GM13977 (cell line): Measurements from ENCODE around the gene KIAA0825.

ENCODE experiments used
- DNase-seq: peaks from one replicate; pipeline ENCODE4 v3.0.0; 2012; ENCODE audit warnings: low spot score
- CTCF ChIP-seq: IDR thresholded peaks from 2 replicates; pipeline ENCODE4 v1.5.1; 2012; ENCODE audit warnings: mild to moderate bottlenecking, control low read depth; ENCODE audit not compliant: insufficient read depth; ENCODE audit errors: extremely low read depth, missing control alignments
- in situ Hi-C: fragments of 300-500 bp; cut with MboI; formaldehyde crosslinking; loops from one replicate; pipeline ENCODE4 v1.12.0; 2022; ENCODE audit warnings: low sequenced_read_pairs, low pct_unique_long_range_greater_than_20kb, mixed read lengths, inconsistent platforms; ENCODE audit not compliant: unreplicated experiment

Gene KIAA0825

GRCh38 chr5:94623011-94623410 is 4.6 kb upstream of the KIAA0825 start:
- TF ChIP-seq CTCF: no peak
- in situ Hi-C loops: no loop called here
- no peak for DNase-seq

GRCh38 chr5:94621763-94622162 is 3.4 kb upstream of the KIAA0825 start:
- TF ChIP-seq CTCF: no peak
- in situ Hi-C loops: no loop called here
- DNase-seq: no peak

GRCh38 chr5:94620256-94620655 is 1.9 kb upstream of the KIAA0825 start:
- no peak for TF ChIP-seq CTCF

GRCh38 chr5:94618029-94618492 is 343 bp downstream of the KIAA0825 start:
- no peak for TF ChIP-seq CTCF
- in situ Hi-C loops: no loop called here
- DNase-seq: peak; percentile 17

More at GRCh38 chr5:94620256-94620655, 1.9 kb upstream of the KIAA0825 start:
- DNase-seq: no peak
- in situ Hi-C loops: no loop called here

GRCh38 chr5:94615862-94616261 is 2.5 kb downstream of the KIAA0825 start:
- in situ Hi-C loops: no loop called here
- no peak for DNase-seq
- no peak for TF ChIP-seq CTCF

GRCh38 chr5:94614156-94614805 is 4.1 kb downstream of the KIAA0825 start:
- DNase-seq: no peak
- in situ Hi-C loops: no loop called here
- TF ChIP-seq CTCF: no peak

- in situ Hi-C loops: no loop called here
- peak; percentile 35 for TF ChIP-seq CTCF
- DNase-seq: no peak
Observed at GRCh38 chr5:94613583-94613982, 4.8 kb downstream of the KIAA0825 start.
